HepG2 (cell line): ENCODE measurements around the gene ZNF491. TPM values are rescaled to one million over a fixed set of nuclear protein-coding genes. Genes with fewer than 3 reads are reported as not detected.

Experiments
- FOXK2 ChIP-seq: fragments of 450-650 bp; IDR thresholded peaks from 2 replicates; pipeline ENCODE4 v1.6.1; 2016
- HDAC6 ChIP-seq: fragments of 200-600 bp; sonication (generic); IDR thresholded peaks from 2 replicates; pipeline ENCODE4 v1.7.0; 2017; ENCODE audit warnings: mild to moderate bottlenecking, antibody characterized with exemption, low read length, low read depth
- HNF4A ChIP-seq: sonication (generic); formaldehyde crosslinking; IDR thresholded peaks from 2 replicates; pipeline ENCODE4 v1.4.0; 2020; ENCODE audit warnings: missing genetic modification reagents
- MAFK ChIP-seq, 2 experiments: IDR thresholded peaks in 1 of 2; conservative IDR thresholded peaks in 1 of 2; 2 replicates each; pipeline ENCODE4 v1.6.1; 2011; ENCODE audit warnings: improper control_type of control experiment in 2 of 2, low read length in 2 of 2
- MIER2 ChIP-seq: IDR thresholded peaks from 2 replicates; pipeline ENCODE4 v1.6.1; 2016; ENCODE audit warnings: missing biosample characterization, missing genetic modification reagents
- PHF8 ChIP-seq: sonication (generic); formaldehyde crosslinking; IDR thresholded peaks from 2 replicates; pipeline ENCODE4 v1.5.0; 2020; ENCODE audit warnings: missing genetic modification reagents
- POLR2AphosphoS5 ChIP-seq: IDR thresholded peaks from 2 replicates; pipeline ENCODE4 v1.6.1; 2012; ENCODE audit warnings: low read depth, low read length
- ZBTB3 ChIP-seq: sonication (generic); formaldehyde crosslinking; IDR thresholded peaks from 2 replicates; pipeline ENCODE4 v1.4.0; 2020; ENCODE audit warnings: low read depth, mild to moderate bottlenecking, moderate library complexity, missing genetic modification reagents, borderline replicate concordance
- ZMYM4 ChIP-seq: sonication (generic); formaldehyde crosslinking; IDR thresholded peaks from 2 replicates; pipeline ENCODE4 v1.8.1; 2023; ENCODE audit warnings: mild to moderate bottlenecking, missing genetic modification reagents
- ZNF468 ChIP-seq: sonication (generic); formaldehyde crosslinking; IDR thresholded peaks from 2 replicates; pipeline ENCODE4 v1.8.0; 2022; ENCODE audit warnings: mild to moderate bottlenecking, moderate library complexity, missing genetic modification reagents
- ZNF501 ChIP-seq: sonication (generic); formaldehyde crosslinking; IDR thresholded peaks from 2 replicates; pipeline ENCODE4 v1.5.1; 2020; ENCODE audit warnings: mild to moderate bottlenecking, moderate library complexity, missing genetic modification reagents
- polyA plus RNA-seq, 8 experiments: library from polyadenylated mRNA; depleted of rRNA in 3 of 8; stranded (reverse) in 7 of 8; unstranded in 1 of 8; fragments of >200 nt; fragmentation: Illumina TruSeq in 4 of 8; extraction: Trizol in 4 of 8; gene quantifications; 2 replicates each; pipeline versions ENCODE4 v1.2.1 to v1.2.3, GENCODE V29; 2011 to 2016; ENCODE audit warnings: low read depth in 4 of 8, missing spikeins in 1 of 8, mixed read lengths in 1 of 8; ENCODE audit not compliant: insufficient read depth in 1 of 8
- total RNA-seq, 5 experiments: library from RNA; depleted of rRNA; stranded (reverse); fragments of >200 nt; fragmentation: Illumina TruSeq; extraction: Trizol; gene quantifications; 2 replicates each; pipeline ENCODE4 v1.2.3, GENCODE V29; 2016; ENCODE audit warnings: low read depth in 1 of 5
- TF ChIP-seq, protein P1 (sequence below): sonication (generic); formaldehyde crosslinking; IDR thresholded peaks from 2 replicates; pipeline ENCODE4 v1.5.0; 2020; ENCODE audit warnings: mild to moderate bottlenecking, missing genetic modification reagents
- TF ChIP-seq, protein P2 (sequence below), 2 experiments: sonication (generic) in 1 of 2; formaldehyde crosslinking in 1 of 2; IDR thresholded peaks; 2 replicates each; pipeline versions ENCODE4 v1.4.0 to v1.6.1; 2016 to 2020; ENCODE audit warnings: borderline replicate concordance in 1 of 2, low read depth in 1 of 2, mild to moderate bottlenecking in 1 of 2, missing genetic modification reagents in 1 of 2
- TF ChIP-seq, protein P3 (sequence below): sonication (generic); formaldehyde crosslinking; IDR thresholded peaks from 2 replicates; pipeline ENCODE4 v1.5.0; 2020; ENCODE audit warnings: missing genetic modification reagents, mild to moderate bottlenecking, borderline replicate concordance
- TF ChIP-seq, protein P4 (sequence below): IDR thresholded peaks from 2 replicates; pipeline ENCODE4 v1.6.1; 2016; ENCODE audit warnings: control low read depth
- TF ChIP-seq, protein P5 (sequence below): sonication (generic); formaldehyde crosslinking; IDR thresholded peaks from 2 replicates; pipeline ENCODE4 v1.8.0; 2022; ENCODE audit warnings: mild to moderate bottlenecking, missing genetic modification reagents; ENCODE audit not compliant: insufficient replicate concordance

The ZNF491 gene
- total and polyA plus RNA-seq, 2 of the 13 experiments (the other 11 are each of a cell fraction or from before 2014, with no cell fraction given): 0.57 to 2.2 TPM

DNA sequence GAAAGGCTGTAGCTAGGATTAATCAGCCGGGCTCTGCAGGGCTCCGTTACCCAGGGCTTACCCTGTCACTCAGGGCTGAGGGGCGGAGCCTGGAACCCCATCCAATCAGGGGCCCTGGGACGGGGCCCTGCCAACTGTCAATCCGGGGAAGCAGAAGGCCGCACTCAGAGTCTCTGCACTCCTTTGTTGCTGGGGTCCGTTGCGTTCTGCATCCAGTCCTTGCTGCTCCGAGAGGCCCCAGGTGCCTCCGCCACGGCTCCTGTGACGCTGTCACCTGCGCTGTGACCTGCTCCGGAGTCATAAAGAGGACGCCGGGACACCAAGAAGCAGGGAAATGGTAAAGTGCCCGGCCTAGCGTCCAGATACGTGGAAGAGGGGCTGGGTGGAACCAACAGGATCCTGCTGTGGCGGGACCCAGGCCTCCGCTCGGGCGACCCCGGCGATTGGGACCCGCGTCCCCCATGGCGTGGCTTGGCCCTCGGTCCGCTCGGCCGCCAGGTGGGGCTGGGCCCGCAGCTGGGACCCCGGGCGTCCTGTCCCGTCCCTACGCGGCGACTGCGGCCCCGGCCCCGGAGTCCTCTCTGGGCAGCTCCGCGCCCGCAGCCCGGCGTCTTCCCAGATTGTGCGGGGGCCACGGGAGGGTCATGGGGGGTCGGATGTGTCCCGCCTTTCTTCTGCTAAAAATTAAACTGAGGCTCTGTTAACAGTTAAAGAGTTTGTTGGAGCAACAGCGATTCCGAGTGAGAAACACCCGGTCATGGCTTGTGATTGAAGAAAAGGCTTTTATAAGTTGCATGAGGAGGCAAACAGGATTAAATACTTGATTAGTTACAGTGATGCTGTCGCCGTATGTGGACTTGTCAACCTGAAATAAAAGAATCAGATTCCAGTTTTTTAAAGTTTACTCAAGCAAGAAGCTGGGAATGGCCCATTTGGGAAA lies at the start of gene ZNF491 (continued):
- TF ChIP-seq MAFK (conservative IDR thresholded peaks at IDR 0.05 in 1 of 2, IDR thresholded peaks at IDR 0.05 in 1 of 2; ENCODE audit: low read length in 2 of 2) (no peak), ZMYM4 (peak; percentile 53; the same call in 1 of the 2 replicates), PHF8 (CRISPR knock-in tag) (peak; percentile 91), ZBTB3 (CRISPR knock-in tag) (no peak), HNF4A (CRISPR knock-in tag) (peak; percentile 5; the same call in 1 of the 2 replicates), HDAC6 (no peak), POLR2AphosphoS5 (peak; percentile 75), MIER2 (CRISPR knock-in tag) (no peak), FOXK2 (no peak), ZNF501 (CRISPR knock-in tag) (no peak; the same call in 1 of the 2 replicates), ZNF468 (CRISPR knock-in tag) (no peak)
- TF ChIP-seq, protein P1, sequence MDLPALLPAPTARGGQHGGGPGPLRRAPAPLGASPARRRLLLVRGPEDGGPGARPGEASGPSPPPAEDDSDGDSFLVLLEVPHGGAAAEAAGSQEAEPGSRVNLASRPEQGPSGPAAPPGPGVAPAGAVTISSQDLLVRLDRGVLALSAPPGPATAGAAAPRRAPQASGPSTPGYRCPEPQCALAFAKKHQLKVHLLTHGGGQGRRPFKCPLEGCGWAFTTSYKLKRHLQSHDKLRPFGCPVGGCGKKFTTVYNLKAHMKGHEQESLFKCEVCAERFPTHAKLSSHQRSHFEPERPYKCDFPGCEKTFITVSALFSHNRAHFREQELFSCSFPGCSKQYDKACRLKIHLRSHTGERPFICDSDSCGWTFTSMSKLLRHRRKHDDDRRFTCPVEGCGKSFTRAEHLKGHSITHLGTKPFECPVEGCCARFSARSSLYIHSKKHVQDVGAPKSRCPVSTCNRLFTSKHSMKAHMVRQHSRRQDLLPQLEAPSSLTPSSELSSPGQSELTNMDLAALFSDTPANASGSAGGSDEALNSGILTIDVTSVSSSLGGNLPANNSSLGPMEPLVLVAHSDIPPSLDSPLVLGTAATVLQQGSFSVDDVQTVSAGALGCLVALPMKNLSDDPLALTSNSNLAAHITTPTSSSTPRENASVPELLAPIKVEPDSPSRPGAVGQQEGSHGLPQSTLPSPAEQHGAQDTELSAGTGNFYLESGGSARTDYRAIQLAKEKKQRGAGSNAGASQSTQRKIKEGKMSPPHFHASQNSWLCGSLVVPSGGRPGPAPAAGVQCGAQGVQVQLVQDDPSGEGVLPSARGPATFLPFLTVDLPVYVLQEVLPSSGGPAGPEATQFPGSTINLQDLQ: no peak
- TF ChIP-seq, protein P2, sequence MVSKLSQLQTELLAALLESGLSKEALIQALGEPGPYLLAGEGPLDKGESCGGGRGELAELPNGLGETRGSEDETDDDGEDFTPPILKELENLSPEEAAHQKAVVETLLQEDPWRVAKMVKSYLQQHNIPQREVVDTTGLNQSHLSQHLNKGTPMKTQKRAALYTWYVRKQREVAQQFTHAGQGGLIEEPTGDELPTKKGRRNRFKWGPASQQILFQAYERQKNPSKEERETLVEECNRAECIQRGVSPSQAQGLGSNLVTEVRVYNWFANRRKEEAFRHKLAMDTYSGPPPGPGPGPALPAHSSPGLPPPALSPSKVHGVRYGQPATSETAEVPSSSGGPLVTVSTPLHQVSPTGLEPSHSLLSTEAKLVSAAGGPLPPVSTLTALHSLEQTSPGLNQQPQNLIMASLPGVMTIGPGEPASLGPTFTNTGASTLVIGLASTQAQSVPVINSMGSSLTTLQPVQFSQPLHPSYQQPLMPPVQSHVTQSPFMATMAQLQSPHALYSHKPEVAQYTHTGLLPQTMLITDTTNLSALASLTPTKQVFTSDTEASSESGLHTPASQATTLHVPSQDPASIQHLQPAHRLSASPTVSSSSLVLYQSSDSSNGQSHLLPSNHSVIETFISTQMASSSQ (IDR thresholded peaks at IDR 0.05; ENCODE audit: low read depth): no peak
- TF ChIP-seq, protein P2 (CRISPR knock-in tag; IDR thresholded peaks at IDR 0.05; ENCODE audit: borderline replicate concordance): peak; percentile 43; the same call in 1 of the 2 replicates
- TF ChIP-seq, protein P3, sequence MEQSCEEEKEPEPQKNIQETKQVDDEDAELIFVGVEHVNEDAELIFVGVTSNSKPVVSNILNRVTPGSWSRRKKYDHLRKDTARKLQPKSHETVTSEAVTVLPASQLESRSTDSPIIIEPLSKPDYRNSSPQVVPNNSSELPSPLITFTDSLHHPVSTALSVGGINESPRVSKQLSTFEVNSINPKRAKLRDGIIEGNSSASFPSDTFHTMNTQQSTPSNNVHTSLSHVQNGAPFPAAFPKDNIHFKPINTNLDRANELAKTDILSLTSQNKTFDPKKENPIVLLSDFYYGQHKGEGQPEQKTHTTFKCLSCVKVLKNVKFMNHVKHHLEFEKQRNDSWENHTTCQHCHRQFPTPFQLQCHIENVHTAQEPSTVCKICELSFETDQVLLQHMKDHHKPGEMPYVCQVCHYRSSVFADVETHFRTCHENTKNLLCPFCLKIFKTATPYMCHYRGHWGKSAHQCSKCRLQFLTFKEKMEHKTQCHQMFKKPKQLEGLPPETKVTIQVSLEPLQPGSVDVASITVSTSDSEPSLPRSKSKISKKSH: peak; percentile 45; the same call in 1 of the 2 replicates
- TF ChIP-seq, protein P4, sequence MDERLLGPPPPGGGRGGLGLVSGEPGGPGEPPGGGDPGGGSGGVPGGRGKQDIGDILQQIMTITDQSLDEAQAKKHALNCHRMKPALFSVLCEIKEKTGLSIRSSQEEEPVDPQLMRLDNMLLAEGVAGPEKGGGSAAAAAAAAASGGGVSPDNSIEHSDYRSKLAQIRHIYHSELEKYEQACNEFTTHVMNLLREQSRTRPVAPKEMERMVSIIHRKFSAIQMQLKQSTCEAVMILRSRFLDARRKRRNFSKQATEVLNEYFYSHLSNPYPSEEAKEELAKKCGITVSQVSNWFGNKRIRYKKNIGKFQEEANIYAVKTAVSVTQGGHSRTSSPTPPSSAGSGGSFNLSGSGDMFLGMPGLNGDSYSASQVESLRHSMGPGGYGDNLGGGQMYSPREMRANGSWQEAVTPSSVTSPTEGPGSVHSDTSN (CRISPR knock-in tag): peak; percentile 87
- TF ChIP-seq, protein P5, sequence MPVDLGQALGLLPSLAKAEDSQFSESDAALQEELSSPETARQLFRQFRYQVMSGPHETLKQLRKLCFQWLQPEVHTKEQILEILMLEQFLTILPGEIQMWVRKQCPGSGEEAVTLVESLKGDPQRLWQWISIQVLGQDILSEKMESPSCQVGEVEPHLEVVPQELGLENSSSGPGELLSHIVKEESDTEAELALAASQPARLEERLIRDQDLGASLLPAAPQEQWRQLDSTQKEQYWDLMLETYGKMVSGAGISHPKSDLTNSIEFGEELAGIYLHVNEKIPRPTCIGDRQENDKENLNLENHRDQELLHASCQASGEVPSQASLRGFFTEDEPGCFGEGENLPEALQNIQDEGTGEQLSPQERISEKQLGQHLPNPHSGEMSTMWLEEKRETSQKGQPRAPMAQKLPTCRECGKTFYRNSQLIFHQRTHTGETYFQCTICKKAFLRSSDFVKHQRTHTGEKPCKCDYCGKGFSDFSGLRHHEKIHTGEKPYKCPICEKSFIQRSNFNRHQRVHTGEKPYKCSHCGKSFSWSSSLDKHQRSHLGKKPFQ (CRISPR knock-in tag): no peak
